ENCODE data around the gene RAI2. TPM values are rescaled to one million over a fixed set of nuclear protein-coding genes. Genes with fewer than 3 reads are reported as not detected.
A peak's percentile ranks its signal among the peaks of the same experiment; 100 is the strongest.

Gene RAI2
- total RNA-seq, 4 donors from 2014 or later, result 24.4 to 35.3 (median 29.5) TPM

DNA sequence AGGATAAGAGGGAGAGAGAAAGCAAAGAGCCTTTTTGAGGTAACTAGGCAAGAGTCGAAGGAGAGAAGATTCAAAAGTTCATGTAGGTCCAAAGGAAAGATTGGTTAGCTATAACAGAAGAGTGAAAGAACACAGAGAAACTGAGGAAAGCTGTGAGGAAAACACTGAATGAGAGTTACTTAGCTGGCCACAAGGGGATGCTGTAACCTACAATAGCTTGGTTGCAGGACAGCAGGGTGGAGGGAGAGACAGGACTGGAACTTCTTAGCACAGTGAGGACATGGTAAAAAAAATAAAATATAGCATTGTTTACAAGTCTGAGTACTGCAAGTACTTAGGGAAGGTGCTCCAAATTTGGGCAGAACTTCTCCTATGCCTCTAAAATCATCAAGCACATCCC lies 48.3 kb downstream of the RAI2 start:
- no peak overlapping the region for H3K4me3 ChIP-seq
- H3K27ac ChIP-seq (replicated peaks in 1 of 4), result no peak overlapping the region
- intact Hi-C loops (cut with DNase I), result no loop called here
- no peaks in the 10 kb centered on the region for H3K27me3 ChIP-seq
- DNase-seq (ENCODE audit: extremely low spot score), result no peak
- H3K9me3 ChIP-seq, result no peaks in the 10 kb centered on the region
- 37% methylated on average over 1 of the region's 1 CpG for WGBS
- H3K4me1 ChIP-seq, result peaks cover 5 to 30% (median 22%) of the 10 kb centered on the region in 4 donors
- no peaks in the 10 kb centered on the region for H3K36me3 ChIP-seq
- TF ChIP-seq, protein P1, sequence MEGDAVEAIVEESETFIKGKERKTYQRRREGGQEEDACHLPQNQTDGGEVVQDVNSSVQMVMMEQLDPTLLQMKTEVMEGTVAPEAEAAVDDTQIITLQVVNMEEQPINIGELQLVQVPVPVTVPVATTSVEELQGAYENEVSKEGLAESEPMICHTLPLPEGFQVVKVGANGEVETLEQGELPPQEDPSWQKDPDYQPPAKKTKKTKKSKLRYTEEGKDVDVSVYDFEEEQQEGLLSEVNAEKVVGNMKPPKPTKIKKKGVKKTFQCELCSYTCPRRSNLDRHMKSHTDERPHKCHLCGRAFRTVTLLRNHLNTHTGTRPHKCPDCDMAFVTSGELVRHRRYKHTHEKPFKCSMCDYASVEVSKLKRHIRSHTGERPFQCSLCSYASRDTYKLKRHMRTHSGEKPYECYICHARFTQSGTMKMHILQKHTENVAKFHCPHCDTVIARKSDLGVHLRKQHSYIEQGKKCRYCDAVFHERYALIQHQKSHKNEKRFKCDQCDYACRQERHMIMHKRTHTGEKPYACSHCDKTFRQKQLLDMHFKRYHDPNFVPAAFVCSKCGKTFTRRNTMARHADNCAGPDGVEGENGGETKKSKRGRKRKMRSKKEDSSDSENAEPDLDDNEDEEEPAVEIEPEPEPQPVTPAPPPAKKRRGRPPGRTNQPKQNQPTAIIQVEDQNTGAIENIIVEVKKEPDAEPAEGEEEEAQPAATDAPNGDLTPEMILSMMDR (IDR thresholded peaks at IDR 0.05), result peak; percentile 48 to 62 (median 54)
- TF ChIP-seq EP300 (IDR thresholded peaks at IDR 0.05), result no peak

DNA sequence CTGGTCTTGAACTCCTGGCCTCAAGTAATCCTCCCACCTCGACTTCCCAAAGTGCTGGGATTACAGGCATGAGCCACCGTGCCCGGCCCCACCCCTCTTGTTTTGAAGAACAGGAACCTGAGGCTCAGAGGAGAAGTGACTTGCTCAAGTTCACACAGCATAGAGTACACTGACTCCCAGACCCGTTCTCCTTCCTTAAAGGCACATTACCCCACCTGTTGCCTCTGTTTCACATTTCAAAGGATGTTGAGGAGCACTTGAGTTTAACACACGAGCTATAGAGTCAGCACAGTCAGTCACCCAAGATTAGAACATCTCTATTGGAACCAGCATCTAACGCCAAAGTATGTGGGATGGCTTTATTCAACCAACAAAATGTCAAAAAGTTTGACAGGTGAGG lies 51.1 kb downstream of the RAI2 start:
- no peak for DNase-seq (ENCODE audit: extremely low spot score)
- TF ChIP-seq, protein P1 (IDR thresholded peaks at IDR 0.05), result no peak
- TF ChIP-seq POLR2A (IDR thresholded peaks at IDR 0.05; ENCODE audit: low read depth) (no peak), EP300 (IDR thresholded peaks at IDR 0.05) (no peak), POLR2AphosphoS5 (IDR thresholded peaks at IDR 0.05) (no peak)
- Histone ChIP-seq H3K27ac (replicated peaks in 1 of 4) (no peak overlapping the region), H3K9me3 (no peaks in the 10 kb centered on the region), H3K4me3 (no peak overlapping the region), H3K27me3 (no peaks in the 10 kb centered on the region), H3K36me3 (no peaks in the 10 kb centered on the region), H3K4me1 (peaks cover 0 to 20% (median 14%) of the 10 kb centered on the region in 4 donors)
- WGBS, result 65% methylated on average over 6 of the region's 6 CpGs
- intact Hi-C loops (cut with DNase I), result no loop called here

DNA sequence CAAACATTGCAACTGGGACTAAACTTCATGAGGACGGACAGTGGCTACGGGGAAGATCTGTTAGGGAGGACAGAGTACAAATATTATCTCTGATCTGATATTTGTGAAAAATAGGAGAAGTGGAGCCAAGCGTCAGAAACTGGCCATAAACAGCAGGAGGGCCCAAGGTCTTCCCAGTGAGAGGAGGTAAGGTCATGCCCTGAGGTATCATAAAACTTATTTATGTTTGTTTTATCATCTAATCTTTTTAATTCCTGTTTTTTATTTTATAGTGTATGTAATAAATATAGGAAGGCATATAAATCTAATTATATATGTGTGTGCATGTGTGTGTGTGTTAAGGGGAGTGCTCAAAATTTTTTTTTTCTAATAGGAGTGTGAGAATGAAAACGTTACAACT lies 51.8 kb downstream of the RAI2 start:
- no peak for DNase-seq (ENCODE audit: extremely low spot score)
- 69% methylated on average over 4 of the region's 4 CpGs for WGBS

DNA sequence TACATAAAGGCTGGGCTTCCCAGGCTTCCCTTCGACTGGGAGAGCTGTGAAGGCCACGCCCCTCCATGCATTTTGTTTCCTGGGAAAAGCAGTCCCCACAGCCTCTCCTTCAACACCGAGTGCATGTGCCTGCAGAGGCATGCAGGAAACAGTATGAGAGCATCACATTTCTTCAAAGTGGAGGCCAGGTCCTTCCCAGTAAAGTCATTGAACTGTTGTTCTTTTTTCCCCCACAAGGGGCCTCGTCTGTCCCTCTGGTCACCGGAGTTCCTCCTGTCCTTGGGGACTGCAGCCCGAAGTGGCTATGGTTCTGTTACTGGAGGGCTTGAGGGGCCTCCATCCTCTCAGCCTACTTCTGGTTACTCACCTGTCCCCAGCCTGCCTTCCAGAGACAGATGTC lies 56.0 kb downstream of the RAI2 start:
- H3K27me3 ChIP-seq, result no peaks in the 10 kb centered on the region
- 65% methylated on average over 6 of the region's 6 CpGs for WGBS
- H3K4me3 ChIP-seq, result no peak overlapping the region
- no peaks in the 10 kb centered on the region for H3K4me1 ChIP-seq
- intact Hi-C loops (cut with DNase I), result no loop called here
- DNase-seq (ENCODE audit: extremely low spot score), result no peak
- peaks cover 0 to 17% (median 11%) of the 10 kb centered on the region in 4 donors for H3K36me3 ChIP-seq
- H3K27ac ChIP-seq (replicated peaks in 1 of 4), result no peak overlapping the region
- H3K9me3 ChIP-seq, result no peaks in the 10 kb centered on the region
- TF ChIP-seq POLR2A (IDR thresholded peaks at IDR 0.05; ENCODE audit: low read depth), result no peak
- TF ChIP-seq, protein P1 (IDR thresholded peaks at IDR 0.05), result no peak
- TF ChIP-seq POLR2AphosphoS5 (IDR thresholded peaks at IDR 0.05), result no peak
- no peak for TF ChIP-seq EP300 (IDR thresholded peaks at IDR 0.05)

More for the DNA sequence above, 51.8 kb downstream of the RAI2 start:
- H3K4me1 ChIP-seq, result peaks cover 0 to 13% (median 9%) of the 10 kb centered on the region in 4 donors
- no peaks in the 10 kb centered on the region for H3K9me3 ChIP-seq
- TF ChIP-seq EP300 (IDR thresholded peaks at IDR 0.05) (no peak), POLR2A (IDR thresholded peaks at IDR 0.05; ENCODE audit: low read depth) (no peak), POLR2AphosphoS5 (IDR thresholded peaks at IDR 0.05) (no peak)
- TF ChIP-seq, protein P1 (IDR thresholded peaks at IDR 0.05), result no peak
- no peak overlapping the region for H3K27ac ChIP-seq (replicated peaks in 1 of 4)
- no peaks in the 10 kb centered on the region for H3K27me3 ChIP-seq
- no peaks in the 10 kb centered on the region for H3K36me3 ChIP-seq
- no peak overlapping the region for H3K4me3 ChIP-seq
- intact Hi-C loops (cut with DNase I), result no loop called here

DNA sequence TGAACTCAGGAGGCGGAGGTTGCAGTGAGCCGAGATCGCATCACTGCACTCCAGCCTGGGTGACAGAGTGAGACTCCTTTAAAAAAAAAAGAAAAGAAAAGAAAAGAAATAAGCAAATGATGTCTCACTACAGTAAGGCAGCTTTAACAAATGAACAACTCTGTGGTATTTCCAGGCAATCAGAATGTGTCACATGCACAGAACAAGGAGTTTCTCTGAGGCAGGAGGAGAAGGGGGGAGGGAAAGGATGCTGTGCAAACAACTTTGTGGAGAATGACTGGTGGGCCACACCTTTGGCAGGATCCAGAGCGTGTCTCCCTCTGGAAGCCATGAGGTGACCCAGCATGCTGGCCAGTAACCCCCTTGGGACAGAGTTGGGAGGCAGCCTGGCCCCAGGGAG lies 57.6 kb downstream of the RAI2 start:
- Histone ChIP-seq H3K27me3 (no peaks in the 10 kb centered on the region), H3K27ac (replicated peaks in 1 of 4) (no peak overlapping the region), H3K4me1 (no peaks in the 10 kb centered on the region), H3K4me3 (no peak overlapping the region), H3K36me3 (peaks cover 0 to 20% (median 11%) of the 10 kb centered on the region in 4 donors), H3K9me3 (no peaks in the 10 kb centered on the region)
- no peak for DNase-seq (ENCODE audit: extremely low spot score)
- no peak for TF ChIP-seq EP300 (IDR thresholded peaks at IDR 0.05)
- TF ChIP-seq POLR2AphosphoS5 (IDR thresholded peaks at IDR 0.05), result no peak
- TF ChIP-seq, protein P1 (IDR thresholded peaks at IDR 0.05), result no peak
- TF ChIP-seq POLR2A (IDR thresholded peaks at IDR 0.05; ENCODE audit: low read depth), result no peak
- intact Hi-C loops (cut with DNase I), result no loop called here
- WGBS, result 77% methylated on average over 4 of the region's 4 CpGs
